Measurements from ENCODE around the gene SPSB1.

- no peak for TF ChIP-seq ZNF274 (IDR thresholded peaks at IDR 0.05; ENCODE audit: low read depth, low read length)
- no peak for TF ChIP-seq YY1 (IDR thresholded peaks at IDR 0.05; ENCODE audit: insufficient read depth, insufficient read length)
Measured at GRCh38 chr1:9326596-9326995, 33.9 kb downstream of the SPSB1 start.

All from NT2/D1 (cell line).